Measurements from ENCODE around the gene AK8. TPM values are rescaled to one million over a fixed set of nuclear protein-coding genes. Genes with fewer than 3 reads are reported as not detected.
A peak's percentile ranks its signal among the peaks of the same experiment; 100 is the strongest.

Gene AK8
- total and polyA plus RNA-seq, 8 donors = 0.56 to 0.89 (median 0.60) TPM; not detected in 5

DNA sequence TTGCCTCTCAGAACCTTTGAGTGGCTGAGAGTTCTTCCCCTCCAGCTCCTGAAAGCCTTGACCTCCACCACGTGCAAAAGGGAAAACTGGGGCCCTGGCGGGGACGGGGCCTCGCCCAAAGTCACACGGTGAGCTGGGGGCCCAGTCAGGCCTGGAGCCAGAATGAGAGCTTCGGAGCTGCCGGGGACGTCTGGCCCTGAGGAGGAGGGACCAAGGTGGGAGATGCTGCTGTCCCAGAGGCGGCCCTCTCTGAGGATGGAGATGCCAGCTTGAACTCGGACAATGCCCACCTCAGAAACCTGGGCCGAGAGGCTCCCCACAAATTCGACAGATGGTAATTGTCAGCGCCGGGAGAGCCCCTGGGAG lies 643 bp downstream of the AK8 start:
- 33 to 56% (median 36%) methylated on average over 13 to 14 of the region's 14 CpGs; no CpG with 5 or more reads in 1 of the 5 donors for WGBS, 5 donors
- H3K4me3 ChIP-seq = peak overlapping the region; percentile 74 to 98 (median 86)
- no peaks in the 10 kb centered on the region for H3K36me3 ChIP-seq
- intact Hi-C loops (cut with DNase I; ENCODE audit: low total_unique reads) = no loop called here
- peak overlapping the region in 3 of 5 donors; percentile 77 to 89 (median 87) for H3K27ac ChIP-seq
- H3K9me3 ChIP-seq = no peaks in the 10 kb centered on the region
- peaks cover 6 to 27% (median 22%) of the 10 kb centered on the region in 4 donors for H3K4me1 ChIP-seq
- peak in 1 of 2 donors; percentile 18 for DNase-seq
- H3K27me3 ChIP-seq = no peaks in the 10 kb centered on the region
- TF ChIP-seq POLR2A (IDR thresholded peaks at IDR 0.05) (no peak), POLR2AphosphoS5 (IDR thresholded peaks at IDR 0.05) (no peak), EP300 (IDR thresholded peaks at IDR 0.05) (no peak), CTCF (IDR thresholded peaks at IDR 0.05) (no peak)

GRCh38 chr9:132876849-132877248 lies 1.2 kb downstream of the AK8 start:
- H3K36me3 ChIP-seq = no peaks in the 10 kb centered on the region
- peaks cover 6 to 27% (median 22%) of the 10 kb centered on the region in 4 donors for H3K4me1 ChIP-seq
- WGBS, 5 donors = 76 to 93% (median 85%) methylated on average over 3 of the region's 3 CpGs
- no peak for TF ChIP-seq POLR2AphosphoS5 (IDR thresholded peaks at IDR 0.05)
- TF ChIP-seq EP300 (IDR thresholded peaks at IDR 0.05) = no peak
- no peak for TF ChIP-seq POLR2A (IDR thresholded peaks at IDR 0.05)
- no peak for TF ChIP-seq CTCF (IDR thresholded peaks at IDR 0.05)
- H3K27me3 ChIP-seq = no peaks in the 10 kb centered on the region
- no peak overlapping the region for H3K4me3 ChIP-seq
- intact Hi-C loops (cut with DNase I; ENCODE audit: low total_unique reads) = no loop called here
- no peak for DNase-seq
- H3K27ac ChIP-seq = no peak overlapping the region
- H3K9me3 ChIP-seq = no peaks in the 10 kb centered on the region

- H3K4me3 ChIP-seq = no peak overlapping the region
- WGBS, 5 donors = 74 to 88% (median 80%) methylated on average over 4 to 5 of the region's 5 CpGs
- no peaks in the 10 kb centered on the region for H3K36me3 ChIP-seq
- DNase-seq = no peak
- H3K27ac ChIP-seq = no peak overlapping the region
- H3K9me3 ChIP-seq = no peaks in the 10 kb centered on the region
- peaks cover 6 to 35% (median 25%) of the 10 kb centered on the region in 4 donors for H3K4me1 ChIP-seq
- TF ChIP-seq POLR2A (IDR thresholded peaks at IDR 0.05) = no peak
- TF ChIP-seq EP300 (IDR thresholded peaks at IDR 0.05) = no peak
- no peak for TF ChIP-seq POLR2AphosphoS5 (IDR thresholded peaks at IDR 0.05)
- no peak for TF ChIP-seq CTCF (IDR thresholded peaks at IDR 0.05)
- no peaks in the 10 kb centered on the region for H3K27me3 ChIP-seq
- intact Hi-C loops (cut with DNase I; ENCODE audit: low total_unique reads) = no loop called here
These were observed 2.9 kb downstream of the AK8 start for GRCh38 chr9:132875159-132875558.

DNA sequence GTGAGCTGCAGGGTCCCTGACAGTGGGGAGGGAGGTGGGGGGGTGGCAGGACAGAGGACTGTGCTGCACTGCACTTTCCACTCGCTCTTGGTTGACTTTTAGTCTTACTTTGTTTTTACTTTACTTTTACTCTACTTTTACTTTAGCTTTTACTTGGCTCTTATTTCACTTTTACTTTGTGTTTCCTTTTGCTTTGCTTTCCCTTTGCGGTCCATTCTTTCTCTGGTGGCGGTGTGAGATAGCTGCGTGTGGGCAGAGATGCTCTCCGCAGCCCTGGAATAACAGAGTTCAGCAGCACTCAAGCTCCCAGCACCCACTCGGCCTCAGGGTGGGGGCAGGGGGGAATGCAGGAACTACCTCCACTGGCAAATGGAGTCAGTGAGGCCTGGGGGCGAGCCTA lies 4.7 kb downstream of the AK8 start:
- Histone ChIP-seq H3K36me3 (no peaks in the 10 kb centered on the region), H3K9me3 (no peaks in the 10 kb centered on the region), H3K27me3 (no peaks in the 10 kb centered on the region), H3K27ac (no peak overlapping the region), H3K4me1 (peaks cover 6 to 18% (median 13%) of the 10 kb centered on the region in 4 donors), H3K4me3 (no peak overlapping the region)
- TF ChIP-seq POLR2A (IDR thresholded peaks at IDR 0.05) (no peak), EP300 (IDR thresholded peaks at IDR 0.05) (no peak), POLR2AphosphoS5 (IDR thresholded peaks at IDR 0.05) (no peak), CTCF (IDR thresholded peaks at IDR 0.05) (no peak)
- no peak for DNase-seq
- WGBS, 5 donors = 64 to 73% (median 64%) methylated on average over 7 of the region's 7 CpGs
- intact Hi-C loops (cut with DNase I; ENCODE audit: low total_unique reads) = no loop called here

Measured in stomach (tissue), 9 donors.